Measurements from ENCODE around the gene RMRP.

GRCh38 chr9:35612843-35613242 is 45.0 kb downstream of the RMRP start:
- TF ChIP-seq TAF1 (IDR thresholded peaks at IDR 0.05; ENCODE audit: borderline replicate concordance, insufficient read depth, low read length): no peak
- no peak for TF ChIP-seq POLR2AphosphoS5 (IDR thresholded peaks at IDR 0.05; ENCODE audit: low read depth, low read length)

Data from PFSK-1 (cell line).